Measurements from ENCODE around the gene COPS9. TPM values are rescaled to one million over a fixed set of nuclear protein-coding genes. Genes with fewer than 3 reads are reported as not detected.

COPS9 gene
- total and polyA plus RNA-seq, 2 donors (not counting 1 experiment from before 2014, with no cell fraction given): 48.7 to 69.9 TPM

- H3K9me3 ChIP-seq (ENCODE audit: control extremely low read depth in 1 of 3, control insufficient read depth in 2 of 3, insufficient read depth in 1 of 3, low read length in 2 of 3): peaks cover 0 to 2% (median 1%) of the 10 kb centered on the region in 3 donors
- WGBS (ENCODE audit: insufficient coverage): 83% methylated on average over 4 of the region's 4 CpGs
- H3K9me3 Mint-ChIP-seq (ENCODE audit: insufficient read depth): no peaks in the 10 kb centered on the region
- H4K20me1 ChIP-seq (ENCODE audit: control insufficient read depth, insufficient read depth, low read length, poor library complexity, severe bottlenecking): no peaks in the 10 kb centered on the region
- no peak overlapping the region for H3K27ac ChIP-seq (ENCODE audit: low read length in 2 of 2)
- no peaks in the 10 kb centered on the region for H3K36me3 ChIP-seq (replicated peaks in 1 of 2; ENCODE audit: control extremely low read depth in 1 of 2, control insufficient read depth in 1 of 2, extremely low read depth in 1 of 2, insufficient read depth in 2 of 2, low read length in 1 of 2)
- peaks cover 21% of the 10 kb centered on the region for H3K27me3 Mint-ChIP-seq
- intact Hi-C loops (cut with micrococcal nuclease): no loop called here
- H3K4me3 Mint-ChIP-seq: no peak overlapping the region
- H3K27ac Mint-ChIP-seq: no peak overlapping the region
- no peaks in the 10 kb centered on the region for H3K4me1 Mint-ChIP-seq
- no peak overlapping the region for H3K4me3 ChIP-seq (ENCODE audit: control extremely low read depth in 1 of 5, extremely low read depth in 1 of 5, insufficient read depth in 1 of 5, low read depth in 2 of 5, low read length in 4 of 5)
- no peak for ATAC-seq (ENCODE audit: low read depth)
- H2AFZ ChIP-seq (ENCODE audit: insufficient read depth, low read depth, low read length, poor library complexity, severe bottlenecking): no peak overlapping the region
- H3K4me1 ChIP-seq (ENCODE audit: control insufficient read depth in 2 of 2, insufficient read depth in 2 of 2, low read length in 2 of 2): no peaks in the 10 kb centered on the region
- no peak for DNase-seq
- ChIA-PET CTCF (no interaction called here), POLR2A (no interaction called here)
- H3K9ac ChIP-seq (ENCODE audit: low read length): no peak overlapping the region
- TF ChIP-seq EZH2 (IDR thresholded peaks at IDR 0.05; ENCODE audit: borderline replicate concordance, insufficient read depth, low read depth, low read length, poor library complexity, severe bottlenecking) (no peak), CTCF (IDR thresholded peaks at IDR 0.05) (no peak)
- peaks cover 0 to 3% (median 0%) of the 10 kb centered on the region in 4 experiments for H3K27me3 ChIP-seq (replicated peaks in 1 of 4; ENCODE audit: control extremely low read depth in 1 of 4, control insufficient read depth in 3 of 4, insufficient read depth in 4 of 4, low read length in 3 of 4)
- H3K4me2 ChIP-seq (replicated peaks; ENCODE audit: low read depth, low read length, poor library complexity, severe bottlenecking): no peak overlapping the region
- H3K79me2 ChIP-seq (ENCODE audit: control insufficient read depth, insufficient read depth, low read length): no peaks in the 10 kb centered on the region
These were observed 46.4 kb upstream of the COPS9 start for GRCh38 chr2:240182476-240182875.

- TF ChIP-seq CTCF (IDR thresholded peaks at IDR 0.05) (no peak), EZH2 (IDR thresholded peaks at IDR 0.05; ENCODE audit: borderline replicate concordance, insufficient read depth, low read depth, low read length, poor library complexity, severe bottlenecking) (no peak)
- ATAC-seq (ENCODE audit: low read depth) (no peak), DNase-seq (no peak)
- no peaks in the 10 kb centered on the region for H3K4me1 Mint-ChIP-seq
- intact Hi-C loops (cut with micrococcal nuclease): no loop called here
- Histone ChIP-seq H2AFZ (ENCODE audit: insufficient read depth, low read depth, low read length, poor library complexity, severe bottlenecking) (no peak overlapping the region), H3K9ac (ENCODE audit: low read length) (no peak overlapping the region), H3K36me3 (replicated peaks in 1 of 2; ENCODE audit: control extremely low read depth in 1 of 2, control insufficient read depth in 1 of 2, extremely low read depth in 1 of 2, insufficient read depth in 2 of 2, low read length in 1 of 2) (no peaks in the 10 kb centered on the region), H3K9me3 (ENCODE audit: control extremely low read depth in 1 of 3, control insufficient read depth in 2 of 3, insufficient read depth in 1 of 3, low read length in 2 of 3) (peaks cover 0 to 1% (median 0%) of the 10 kb centered on the region in 3 donors), H3K27ac (ENCODE audit: low read length in 2 of 2) (no peak overlapping the region), H4K20me1 (ENCODE audit: control insufficient read depth, insufficient read depth, low read length, poor library complexity, severe bottlenecking) (no peaks in the 10 kb centered on the region), H3K79me2 (ENCODE audit: control insufficient read depth, insufficient read depth, low read length) (no peaks in the 10 kb centered on the region), H3K4me2 (replicated peaks; ENCODE audit: low read depth, low read length, poor library complexity, severe bottlenecking) (no peak overlapping the region), H3K4me1 (ENCODE audit: control insufficient read depth in 2 of 2, insufficient read depth in 2 of 2, low read length in 2 of 2) (no peaks in the 10 kb centered on the region), H3K27me3 (replicated peaks in 1 of 4; ENCODE audit: control extremely low read depth in 1 of 4, control insufficient read depth in 3 of 4, insufficient read depth in 4 of 4, low read length in 3 of 4) (peaks cover 0 to 3% (median 0%) of the 10 kb centered on the region in 4 experiments), H3K4me3 (ENCODE audit: control extremely low read depth in 1 of 5, extremely low read depth in 1 of 5, insufficient read depth in 1 of 5, low read depth in 2 of 5, low read length in 4 of 5) (no peak overlapping the region)
- POLR2A ChIA-PET: no interaction called here
- CTCF ChIA-PET: no interaction called here
- H3K4me3 Mint-ChIP-seq: no peak overlapping the region
- peaks cover 21% of the 10 kb centered on the region for H3K27me3 Mint-ChIP-seq
- no peak overlapping the region for H3K27ac Mint-ChIP-seq
- 82% methylated on average over 5 of the region's 5 CpGs for WGBS (ENCODE audit: insufficient coverage)
- no peaks in the 10 kb centered on the region for H3K9me3 Mint-ChIP-seq (ENCODE audit: insufficient read depth)
These were observed 45.9 kb upstream of the COPS9 start for GRCh38 chr2:240182001-240182400.

Data from B cell (primary cell).